Prostate gland (tissue), 2 donors: ENCODE data around the gene C9. TPM values are rescaled to one million over a fixed set of nuclear protein-coding genes. Genes with fewer than 3 reads are reported as not detected.
A peak's percentile ranks its signal among the peaks of the same experiment; 100 is the strongest.
"Not testable (repeated sequence)": the region's sequence is repeated elsewhere in the genome, so short reads cannot be mapped to it uniquely, and the experiment has no call there.

Experiments used
- DNase-seq: peaks from one replicate; pipeline ENCODE4 v3.0.0-alpha.2; 2019; ENCODE audit warnings: low spot score
- H3K27ac ChIP-seq, 2 donors: fragments of 200-600 bp; sonication (generic); 2 replicates each; pipeline ENCODE4 v1.5.1; 2017 to 2019
- H3K27me3 ChIP-seq: fragments of 200-600 bp; sonication (generic); replicated peaks from 2 replicates; pipeline ENCODE4 v1.5.1; 2019; ENCODE audit not compliant: insufficient read depth
- H3K36me3 ChIP-seq, 2 donors: fragments of 200-600 bp; sonication (generic); 1 replicate in 1 of 2; 2 replicates in 1 of 2; pipeline versions ENCODE4 v1.5.1 to v1.8.1; 2017 to 2019
- H3K4me1 ChIP-seq: fragments of 200-600 bp; sonication (generic); replicated peaks from 2 replicates; pipeline ENCODE4 v1.5.1; 2019
- H3K4me3 ChIP-seq, 2 donors: fragments of 200-600 bp; sonication (generic); 2 replicates each; pipeline ENCODE4 v1.5.1; 2017 to 2019
- H3K9me3 ChIP-seq: fragments of 200-600 bp; sonication (generic); 2 replicates; pipeline ENCODE4 v1.5.1; 2017
- CTCF ChIP-seq, 4 experiments: fragments of 200-600 bp in 2 of 4; fragments of 450-650 bp in 2 of 4; sonication (generic) in 2 of 4; IDR thresholded peaks; 1 replicate in 3 of 4; 2 replicates in 1 of 4; pipeline ENCODE4 v1.5.1; 2016 to 2019; ENCODE audit warnings: antibody characterized with exemption in 4 of 4, mild to moderate bottlenecking in 2 of 4, moderate library complexity in 2 of 4
- POLR2A ChIP-seq: fragments of 450-650 bp; IDR thresholded peaks from one replicate; pipeline ENCODE4 v1.6.1; 2016; ENCODE audit warnings: antibody characterized with exemption, mild to moderate bottlenecking
- POLR2AphosphoS5 ChIP-seq: sonication (generic); formaldehyde crosslinking; IDR thresholded peaks from one replicate; pipeline ENCODE4 v1.6.1; 2017; ENCODE audit warnings: antibody characterized with exemption
- WGBS: methylation state at CpG from one replicate; pipeline ENCODE4 v1.1.5; 2018; 5-methylcytosine and 5-hydroxymethylcytosine counted together
- intact Hi-C: fragments of 100-400 bp; cut with DNase I; formaldehyde crosslinking; loops from one replicate; pipeline ENCODE4 v1.14.2; 2022
- total RNA-seq, 2 donors: library from RNA; depleted of rRNA; stranded (reverse); fragments of >200 nt; gene quantifications; one replicate each; pipeline ENCODE4 v1.1.0, GENCODE V29; 2016

The C9 gene
- total RNA-seq, 2 donors from 2014 or later = not detected

- Histone ChIP-seq H3K9me3 (no peaks in the 10 kb centered on the region), H3K27ac (no peak overlapping the region), H3K4me1 (no peaks in the 10 kb centered on the region), H3K4me3 (no peak overlapping the region), H3K27me3 (no peaks in the 10 kb centered on the region), H3K36me3 (no peaks in the 10 kb centered on the region)
- intact Hi-C loops = no loop called here
- TF ChIP-seq POLR2AphosphoS5 (no peak), CTCF (IDR thresholded peaks at IDR 0.05) (no peak), POLR2A (no peak)
- WGBS = 90% methylated on average over 2 of the region's 2 CpGs
- DNase-seq = no peak
Observed at GRCh38 chr5:39294736-39295135, 69.6 kb downstream of the C9 start.

- 35% methylated on average over 5 of the region's 5 CpGs for WGBS
- no peak for TF ChIP-seq POLR2A
- no peak for TF ChIP-seq CTCF (IDR thresholded peaks at IDR 0.05)
- TF ChIP-seq POLR2AphosphoS5 = no peak
- Histone ChIP-seq H3K36me3 (no peaks in the 10 kb centered on the region), H3K4me3 (no peak overlapping the region), H3K9me3 (no peaks in the 10 kb centered on the region), H3K4me1 (no peaks in the 10 kb centered on the region), H3K27me3 (no peaks in the 10 kb centered on the region), H3K27ac (no peak overlapping the region)
- DNase-seq = no peak
- intact Hi-C loops = no loop called here
Observed at GRCh38 chr5:39284552-39284951, 79.7 kb downstream of the C9 start.

GRCh38 chr5:39283231-39283818 lies 81.0 kb downstream of the C9 start:
- peak; percentile 24 for DNase-seq

GRCh38 chr5:39282561-39282960 lies 81.7 kb downstream of the C9 start:
- Histone ChIP-seq H3K4me1 (no peaks in the 10 kb centered on the region), H3K27me3 (no peaks in the 10 kb centered on the region), H3K27ac (no peak overlapping the region), H3K4me3 (no peak overlapping the region), H3K9me3 (no peaks in the 10 kb centered on the region), H3K36me3 (no peaks in the 10 kb centered on the region)
- WGBS = 97% methylated on average over 1 of the region's 1 CpG
- intact Hi-C loops = no loop called here
- TF ChIP-seq CTCF (IDR thresholded peaks at IDR 0.05) (no peak), POLR2AphosphoS5 (no peak), POLR2A (no peak)
- DNase-seq = no peak

More at GRCh38 chr5:39283231-39283818, 81.0 kb downstream of the C9 start:
- H3K36me3 ChIP-seq = no peaks in the 10 kb centered on the region
- intact Hi-C loops = loop anchor here (1.0 kb wide), 1 partner anchor 66 kb away; no protein-coding TSS in a partner anchor
- H3K27me3 ChIP-seq = no peaks in the 10 kb centered on the region
- WGBS = 16% methylated on average over 3 of the region's 3 CpGs
- no peaks in the 10 kb centered on the region for H3K4me1 ChIP-seq
- peak; percentile 26 to 57 (median 46) for TF ChIP-seq CTCF (IDR thresholded peaks at IDR 0.05)
- no peak for TF ChIP-seq POLR2AphosphoS5
- H3K4me3 ChIP-seq = no peak overlapping the region
- H3K27ac ChIP-seq = no peak overlapping the region
- H3K9me3 ChIP-seq = no peaks in the 10 kb centered on the region

- DNase-seq, H3K27ac ChIP-seq, H3K4me1 ChIP-seq, H3K36me3 ChIP-seq, H3K27me3 ChIP-seq, intact Hi-C loops, H3K4me3 ChIP-seq, H3K9me3 ChIP-seq: not testable (repeated sequence)
- WGBS = 97% methylated on average over 4 of the region's 4 CpGs
Observed at GRCh38 chr5:39275865-39276264, 88.4 kb downstream of the C9 start.
